ENCODE measurements around the gene ABHD2. TPM values are rescaled to one million over a fixed set of nuclear protein-coding genes. Genes with fewer than 3 reads are reported as not detected.
A peak's percentile ranks its signal among the peaks of the same experiment; 100 is the strongest.

The ABHD2 gene
- polyA plus RNA-seq, 3 donors, result 30.8 to 67.1 (median 37.3) TPM

DNA sequence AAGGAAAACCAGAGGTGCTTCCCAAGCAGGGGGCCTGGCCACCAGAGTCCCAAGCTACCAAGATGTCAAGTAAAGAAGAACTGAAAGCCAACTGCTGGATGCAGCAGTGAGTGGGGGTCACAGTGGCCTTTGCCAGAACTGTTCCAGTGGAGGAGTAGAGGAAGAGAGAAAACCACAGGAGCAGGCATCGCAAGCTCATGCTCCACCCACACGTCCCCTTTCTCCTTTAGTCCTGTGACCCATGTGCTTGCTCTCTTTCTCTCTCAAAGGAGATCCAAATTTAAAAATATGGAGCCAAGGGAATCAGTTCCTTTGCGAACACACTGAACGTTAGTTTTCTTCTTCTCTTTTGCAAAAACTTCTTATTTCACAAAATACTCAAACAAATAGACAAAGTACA lies 12.4 kb upstream of the ABHD2 start:
- H3K9me3 Mint-ChIP-seq, result peaks cover 0 to 7% (median 2%) of the 10 kb centered on the region in 7 donors
- Histone ChIP-seq H3K4me2 (replicated peaks; ENCODE audit: extremely low read depth, low read length, poor library complexity, severe bottlenecking) (no peak overlapping the region), H3K27ac (ENCODE audit: low read depth in 1 of 2, low read length in 2 of 2) (no peak overlapping the region), H3K4me1 (ENCODE audit: control insufficient read depth in 1 of 2, insufficient read depth in 2 of 2, low read length in 2 of 2) (peaks cover 32 to 47% of the 10 kb centered on the region in 2 donors), H3K4me3 (replicated peaks in 1 of 3; ENCODE audit: low read depth in 2 of 3, low read length in 3 of 3) (no peak overlapping the region), H3K9ac (ENCODE audit: insufficient read depth, low read length, poor library complexity, severe bottlenecking) (no peak overlapping the region), H2AFZ (ENCODE audit: insufficient read depth, low read depth, low read length, poor library complexity, severe bottlenecking) (no peak overlapping the region), H3K9me3 (replicated peaks in 1 of 2; ENCODE audit: control insufficient read depth in 1 of 2, insufficient read depth in 1 of 2, low read length in 2 of 2) (no peaks in the 10 kb centered on the region), H3K36me3 (replicated peaks in 1 of 2; ENCODE audit: control insufficient read depth in 1 of 2, insufficient read depth in 2 of 2, low read length in 2 of 2) (no peaks in the 10 kb centered on the region), H3K79me2 (ENCODE audit: insufficient read depth, low read length) (no peaks in the 10 kb centered on the region), H4K20me1 (ENCODE audit: insufficient read depth, low read length) (no peaks in the 10 kb centered on the region), H3K27me3 (ENCODE audit: control insufficient read depth in 2 of 2, insufficient read depth in 2 of 2, low read length in 2 of 2) (no peaks in the 10 kb centered on the region)
- peak overlapping the region in 1 of 2 donors; percentile 13 for H3K4me3 Mint-ChIP-seq
- peaks cover 0 to 2% of the 10 kb centered on the region in 2 donors for H3K36me3 Mint-ChIP-seq
- intact Hi-C loops (cut with micrococcal nuclease), result no loop called here
- peak overlapping the region in 1 of 7 donors; percentile 2 for H3K27ac Mint-ChIP-seq
- H3K27me3 Mint-ChIP-seq (ENCODE audit: low read depth in 3 of 3), result peaks cover 0 to 3% (median 2%) of the 10 kb centered on the region in 3 donors
- DNase-seq, result no peak
- H3K4me1 Mint-ChIP-seq, result peaks cover 37% of the 10 kb centered on the region
- 19% methylated on average over 2 of the region's 4 CpGs for WGBS (ENCODE audit: insufficient coverage)
- no peak for TF ChIP-seq CTCF (IDR thresholded peaks at IDR 0.05)

DNA sequence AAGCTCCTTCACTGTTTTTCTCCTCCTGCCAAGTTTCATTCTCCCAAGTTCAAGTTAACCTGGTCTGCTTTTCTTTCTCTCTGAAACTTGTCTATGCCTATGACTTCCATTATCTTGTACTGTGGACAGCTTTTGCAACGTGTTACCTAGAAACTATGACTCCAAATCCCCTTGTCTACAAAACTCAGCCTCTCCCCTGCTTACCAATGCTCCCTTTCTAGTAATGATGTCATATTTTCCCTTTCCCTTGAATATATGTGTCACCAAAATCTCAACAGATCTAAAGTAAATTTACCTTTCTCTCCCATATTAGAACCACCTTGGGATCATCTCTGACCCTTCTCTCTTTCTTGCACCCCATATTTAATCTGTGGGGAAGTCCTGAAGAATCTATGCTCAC lies 10.5 kb upstream of the ABHD2 start:
- intact Hi-C loops (cut with micrococcal nuclease), result no loop called here
- Histone ChIP-seq H2AFZ (ENCODE audit: insufficient read depth, low read depth, low read length, poor library complexity, severe bottlenecking) (no peak overlapping the region), H3K27me3 (ENCODE audit: control insufficient read depth in 2 of 2, insufficient read depth in 2 of 2, low read length in 2 of 2) (no peaks in the 10 kb centered on the region), H3K4me2 (replicated peaks; ENCODE audit: extremely low read depth, low read length, poor library complexity, severe bottlenecking) (no peak overlapping the region), H3K4me3 (replicated peaks in 1 of 3; ENCODE audit: low read depth in 2 of 3, low read length in 3 of 3) (no peak overlapping the region), H3K36me3 (replicated peaks in 1 of 2; ENCODE audit: control insufficient read depth in 1 of 2, insufficient read depth in 2 of 2, low read length in 2 of 2) (no peaks in the 10 kb centered on the region), H3K79me2 (ENCODE audit: insufficient read depth, low read length) (no peaks in the 10 kb centered on the region), H3K27ac (ENCODE audit: low read depth in 1 of 2, low read length in 2 of 2) (no peak overlapping the region), H3K9ac (ENCODE audit: insufficient read depth, low read length, poor library complexity, severe bottlenecking) (no peak overlapping the region), H3K9me3 (replicated peaks in 1 of 2; ENCODE audit: control insufficient read depth in 1 of 2, insufficient read depth in 1 of 2, low read length in 2 of 2) (no peaks in the 10 kb centered on the region), H4K20me1 (ENCODE audit: insufficient read depth, low read length) (no peaks in the 10 kb centered on the region), H3K4me1 (ENCODE audit: control insufficient read depth in 1 of 2, insufficient read depth in 2 of 2, low read length in 2 of 2) (peaks cover 15 to 29% of the 10 kb centered on the region in 2 donors)
- no peak overlapping the region for H3K27ac Mint-ChIP-seq
- no peak for DNase-seq
- H3K9me3 Mint-ChIP-seq, result peaks cover 0 to 7% (median 2%) of the 10 kb centered on the region in 7 donors
- peaks cover 0 to 3% (median 2%) of the 10 kb centered on the region in 3 donors for H3K27me3 Mint-ChIP-seq (ENCODE audit: low read depth in 3 of 3)
- peaks cover 21% of the 10 kb centered on the region for H3K4me1 Mint-ChIP-seq
- peaks cover 0 to 2% of the 10 kb centered on the region in 2 donors for H3K36me3 Mint-ChIP-seq
- no peak overlapping the region for H3K4me3 Mint-ChIP-seq
- WGBS (ENCODE audit: insufficient coverage), result 70% methylated on average over 1 of the region's 1 CpG
- no peak for TF ChIP-seq CTCF (IDR thresholded peaks at IDR 0.05)
